Endothelial cell of umbilical vein (primary cell): Measurements from ENCODE around the gene GALK2. TPM values are rescaled to one million over a fixed set of nuclear protein-coding genes. Genes with fewer than 3 reads are reported as not detected.

Source experiments
- BruUV-seq: library from RNA; stranded (reverse); fragments of 400-500 nt; replicated peaks from 2 replicates; lab custom pipeline; 2021; lab: Mats Ljungman, UMichigan
- CTCF ChIA-PET: fragments of 300-600, 350-600 bp; sonication (Branson Sonifier 250); formaldehyde crosslinking; loops from one replicate; lab custom pipeline; 2021; ENCODE audit warnings: antibody characterized with exemption, inconsistent platforms; lab: Charles Lee
- POLR2A ChIA-PET: fragments of 300-600, 350-600 bp; sonication (Branson Sonifier 250); formaldehyde crosslinking; loops from one replicate; lab custom pipeline; 2021; ENCODE audit warnings: antibody characterized with exemption, inconsistent platforms; lab: Charles Lee
- DNase-seq: peaks from one replicate; pipeline ENCODE4 v3.0.0-alpha.2; 2011; ENCODE audit warnings: low read depth, low spot score
- FAIRE-seq: peaks from 2 replicates; lab custom pipeline; 2011; peaks lifted over from hg19 to GRCh38; lab: Jason Lieb, UNC
- H2AFZ ChIP-seq: 2 replicates; pipeline ENCODE4 v1.6.0; 2012; ENCODE audit warnings: low read depth, low read length, control low read depth, inconsistent platforms
- H3K27ac ChIP-seq: 2 replicates; pipeline ENCODE4 v1.5.1; 2011; ENCODE audit warnings: low read depth, mild to moderate bottlenecking, control low read depth, low read length, moderate library complexity; ENCODE audit not compliant: insufficient read depth
- H3K27me3 ChIP-seq, 2 experiments: 2 replicates each; pipeline versions ENCODE4 v1.6.0 to v1.6.1; 2011; ENCODE audit warnings: low read length in 2 of 2, mixed read lengths in 1 of 2; ENCODE audit not compliant: control insufficient read depth in 2 of 2, insufficient read depth in 2 of 2
- H3K36me3 ChIP-seq, 2 experiments: 2 replicates in 1 of 2; 3 replicates in 1 of 2; pipeline ENCODE4 v1.5.1; 2011; ENCODE audit warnings: low read length in 2 of 2, mild to moderate bottlenecking in 1 of 2, moderate library complexity in 1 of 2; ENCODE audit not compliant: control insufficient read depth in 2 of 2, insufficient read depth in 2 of 2; ENCODE audit errors: extremely low read depth in 1 of 2
- H3K4me1 ChIP-seq: 3 replicates; pipeline ENCODE4 v1.5.1; 2011; ENCODE audit warnings: mild to moderate bottlenecking, low read length; ENCODE audit not compliant: control insufficient read depth, insufficient read depth; ENCODE audit errors: extremely low read depth
- H3K4me2 ChIP-seq: 2 replicates; pipeline ENCODE4 v1.6.1; 2011; ENCODE audit warnings: low read length, control low read depth, mixed read lengths; ENCODE audit not compliant: insufficient read depth
- H3K4me3 ChIP-seq, 3 experiments: fragments of 200-600 bp in 1 of 3; sonication (generic), shearing (Covaris generic) in 1 of 3; replicated peaks in 1 of 3; 2 replicates each; pipeline ENCODE4 v1.5.1; 2011 to 2016; ENCODE audit warnings: control low read depth in 3 of 3, low read length in 3 of 3, mild to moderate bottlenecking in 2 of 3, inconsistent platforms in 1 of 3, low read depth in 1 of 3, moderate library complexity in 1 of 3; ENCODE audit not compliant: insufficient read depth in 1 of 3
- H3K79me2 ChIP-seq: 2 replicates; pipeline ENCODE4 v1.6.0; 2012; ENCODE audit warnings: low read length, inconsistent platforms; ENCODE audit not compliant: control insufficient read depth, insufficient read depth
- H3K9ac ChIP-seq: replicated peaks from 2 replicates; pipeline ENCODE3; 2011; ENCODE audit warnings: low read length, control low read depth; ENCODE audit not compliant: insufficient read depth; ENCODE audit errors: extremely low read depth
- H3K9me1 ChIP-seq: replicated peaks from 3 replicates; pipeline ENCODE4 v1.6.0; 2011; ENCODE audit warnings: mild to moderate bottlenecking, low read length; ENCODE audit not compliant: control insufficient read depth, insufficient read depth; ENCODE audit errors: extremely low read depth
- H3K9me3 ChIP-seq: replicated peaks from 2 replicates; pipeline ENCODE4 v1.5.1; 2012; ENCODE audit warnings: low read length, inconsistent platforms; ENCODE audit not compliant: control insufficient read depth, insufficient read depth
- H4K20me1 ChIP-seq: replicated peaks from 2 replicates; pipeline ENCODE3; 2011; ENCODE audit warnings: mild to moderate bottlenecking, low read length; ENCODE audit not compliant: control insufficient read depth, insufficient read depth; ENCODE audit errors: extremely low read depth
- EZH2 ChIP-seq: IDR thresholded peaks from 2 replicates; pipeline ENCODE4 v1.6.1; 2012; ENCODE audit warnings: borderline replicate concordance, low read depth, mild to moderate bottlenecking, moderate library complexity, low read length, inconsistent platforms; ENCODE audit not compliant: severe bottlenecking
- FOS ChIP-seq: IDR thresholded peaks from 2 replicates; pipeline ENCODE4 v1.6.1; 2011; ENCODE audit warnings: mild to moderate bottlenecking, low read length, moderate library complexity, borderline replicate concordance; ENCODE audit not compliant: insufficient read depth
- GATA2 ChIP-seq: IDR thresholded peaks from 2 replicates; pipeline ENCODE4 v1.7.0; 2011; ENCODE audit warnings: low read depth, mild to moderate bottlenecking, moderate library complexity, mixed read lengths, low read length; ENCODE audit not compliant: insufficient read length, insufficient read depth
- JUN ChIP-seq: IDR thresholded peaks from 2 replicates; pipeline ENCODE4 v1.6.1; 2011; ENCODE audit warnings: borderline replicate concordance, low read depth; ENCODE audit not compliant: insufficient read length, insufficient read depth
- MYC ChIP-seq: IDR thresholded peaks from one replicate; pipeline ENCODE4 v1.6.1; 2011; ENCODE audit warnings: mild to moderate bottlenecking, low read depth, low read length
- POLR2A ChIP-seq: IDR thresholded peaks from 2 replicates; pipeline ENCODE4 v1.6.1; 2012; ENCODE audit warnings: low read depth, mild to moderate bottlenecking, control low read depth, low read length
- POLR2AphosphoS5 ChIP-seq: IDR thresholded peaks from 2 replicates; pipeline ENCODE4 v1.6.1; 2012; ENCODE audit warnings: low read depth, mild to moderate bottlenecking, control low read depth, low read length, moderate library complexity; ENCODE audit not compliant: insufficient read depth
- dilution Hi-C: fragments of 300-500 bp; cut with MboI; formaldehyde crosslinking; loops from one replicate; pipeline ENCODE4 v1.15.0; 2019; ENCODE audit warnings: low sequenced_read_pairs; ENCODE audit not compliant: extremely low pct_ligation_motif_present
- intact Hi-C: fragments of 100-400 bp; cut with micrococcal nuclease; formaldehyde crosslinking; loops from one replicate; pipeline ENCODE4 v1.10.0; 2022
- polyA plus RNA-seq, 4 experiments: library from polyadenylated mRNA; depleted of rRNA in 3 of 4; stranded (reverse) in 3 of 4; unstranded in 1 of 4; fragments of >200 nt; gene quantifications; 2 replicates each; pipeline versions ENCODE4 v1.2.1 to v1.2.3, GENCODE V29; 2011 to 2012; ENCODE audit warnings: missing spikeins in 1 of 4
- total RNA-seq: library from RNA; stranded (reverse); gene quantifications from 2 replicates; pipeline ENCODE4 v1.2.3, GENCODE V29; 2021
- TF ChIP-seq, protein P1 (sequence below): IDR thresholded peaks from 2 replicates; pipeline ENCODE4 v1.6.1; 2011; ENCODE audit not compliant: insufficient read depth, insufficient read length
- TF ChIP-seq, protein P2 (sequence below), 2 donors: IDR thresholded peaks; 1 replicate in 1 of 2; 2 replicates in 1 of 2; pipeline ENCODE4 v1.5.1; 2011; ENCODE audit warnings: low read length in 2 of 2, mild to moderate bottlenecking in 2 of 2, moderate library complexity in 2 of 2, control low read depth in 1 of 2, inconsistent platforms in 1 of 2, low read depth in 1 of 2; ENCODE audit not compliant: insufficient read depth in 1 of 2; ENCODE audit errors: extremely low read depth in 1 of 2

GALK2 gene
- total and polyA plus RNA-seq, 2 donors (not counting 3 experiments of a cell fraction or from before 2014, with no cell fraction given): 19.9 to 31.3 TPM

DNA sequence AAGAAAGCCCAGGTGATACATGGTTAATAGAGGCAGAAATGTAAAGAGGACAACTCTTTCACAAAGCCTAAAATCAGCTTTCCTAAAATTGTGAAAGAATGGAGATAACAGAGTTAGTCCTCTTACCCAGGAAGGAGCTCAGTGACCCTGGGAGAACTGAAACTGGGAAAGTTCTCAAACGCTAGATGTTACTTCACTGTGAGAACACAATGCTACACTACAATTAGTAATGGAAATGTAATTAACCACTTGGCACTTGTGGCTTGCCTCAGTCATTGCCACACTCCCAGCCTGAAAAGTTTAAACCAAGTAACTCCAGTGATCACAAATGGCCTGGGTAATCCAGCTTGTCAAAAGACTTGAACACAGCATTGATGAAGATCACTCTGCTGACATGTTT is 150.3 kb downstream of the GALK2 start:
- TF ChIP-seq JUN (no peak), POLR2A (no peak), FOS (no peak), GATA2 (no peak), POLR2AphosphoS5 (no peak)
- no peaks in the 10 kb centered on the region for H3K4me1 ChIP-seq
- no peak for FAIRE-seq
- no peak overlapping the region for H2AFZ ChIP-seq
- H3K36me3 ChIP-seq: no peaks in the 10 kb centered on the region
- peaks cover 3% of the 10 kb centered on the region for H3K9me1 ChIP-seq
- DNase-seq: no peak
- H4K20me1 ChIP-seq: no peaks in the 10 kb centered on the region
- dilution Hi-C loops: no loop called here
- BruUV-seq: no TSS peak
- H3K4me2 ChIP-seq: no peak overlapping the region
- H3K9me3 ChIP-seq: no peaks in the 10 kb centered on the region
- no peaks in the 10 kb centered on the region for H3K79me2 ChIP-seq
- CTCF ChIA-PET: interaction anchor here (0.8 to 1.0 kb wide), 4 partner anchors 13 to 825 kb away, joined by 3 to 4 read pairs (median 4); partner anchors contain the start of gene FGF7
- intact Hi-C loops: no loop called here
- no peaks in the 10 kb centered on the region for H3K27me3 ChIP-seq
- POLR2A ChIA-PET: no interaction called here
- no peak overlapping the region for H3K27ac ChIP-seq
- H3K9ac ChIP-seq: no peak overlapping the region
- H3K4me3 ChIP-seq: no peak overlapping the region

DNA sequence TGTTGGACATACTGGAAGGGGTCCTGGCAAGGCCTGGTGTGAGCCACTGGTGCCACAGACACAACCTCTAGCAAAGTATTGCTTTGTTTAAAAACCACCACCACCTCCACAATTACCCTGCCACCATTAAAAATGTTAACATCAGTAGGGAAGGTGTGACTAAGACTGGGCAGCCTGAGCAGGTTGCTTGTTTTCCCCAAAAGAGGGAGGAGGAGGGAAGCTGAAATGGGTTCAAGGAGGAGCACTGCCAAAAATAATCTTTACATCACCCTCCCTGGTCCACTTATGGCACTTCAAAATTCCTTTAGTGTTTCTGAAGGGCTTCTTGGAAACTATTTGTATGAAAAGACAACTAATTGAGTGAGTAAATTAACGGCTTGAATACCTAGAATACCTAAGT is 153.2 kb downstream of the GALK2 start:
- Histone ChIP-seq H3K9me3 (no peaks in the 10 kb centered on the region), H3K79me2 (no peaks in the 10 kb centered on the region), H3K4me3 (no peak overlapping the region), H3K27ac (no peak overlapping the region), H3K4me1 (no peaks in the 10 kb centered on the region), H3K4me2 (no peak overlapping the region), H3K27me3 (no peaks in the 10 kb centered on the region), H2AFZ (no peak overlapping the region), H3K9ac (no peak overlapping the region), H4K20me1 (no peaks in the 10 kb centered on the region), H3K36me3 (peaks cover 0 to 2% of the 10 kb centered on the region in 2 experiments), H3K9me1 (peaks cover 3% of the 10 kb centered on the region)
- intact Hi-C loops (no loop called here), dilution Hi-C loops (no loop called here)
- ChIA-PET CTCF (interaction anchor here (1.2 kb wide), 1 partner anchor 99 kb away, joined by 4 read pairs; no protein-coding TSS in a partner anchor), POLR2A (no interaction called here)
- BruUV-seq: no TSS peak
- no peak for FAIRE-seq
- no peak for TF ChIP-seq EZH2
- TF ChIP-seq, protein P1, sequence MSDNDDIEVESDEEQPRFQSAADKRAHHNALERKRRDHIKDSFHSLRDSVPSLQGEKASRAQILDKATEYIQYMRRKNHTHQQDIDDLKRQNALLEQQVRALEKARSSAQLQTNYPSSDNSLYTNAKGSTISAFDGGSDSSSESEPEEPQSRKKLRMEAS: no peak
- no peak for TF ChIP-seq GATA2
- TF ChIP-seq POLR2A: no peak
- no peak for TF ChIP-seq POLR2AphosphoS5
- TF ChIP-seq, protein P2, sequence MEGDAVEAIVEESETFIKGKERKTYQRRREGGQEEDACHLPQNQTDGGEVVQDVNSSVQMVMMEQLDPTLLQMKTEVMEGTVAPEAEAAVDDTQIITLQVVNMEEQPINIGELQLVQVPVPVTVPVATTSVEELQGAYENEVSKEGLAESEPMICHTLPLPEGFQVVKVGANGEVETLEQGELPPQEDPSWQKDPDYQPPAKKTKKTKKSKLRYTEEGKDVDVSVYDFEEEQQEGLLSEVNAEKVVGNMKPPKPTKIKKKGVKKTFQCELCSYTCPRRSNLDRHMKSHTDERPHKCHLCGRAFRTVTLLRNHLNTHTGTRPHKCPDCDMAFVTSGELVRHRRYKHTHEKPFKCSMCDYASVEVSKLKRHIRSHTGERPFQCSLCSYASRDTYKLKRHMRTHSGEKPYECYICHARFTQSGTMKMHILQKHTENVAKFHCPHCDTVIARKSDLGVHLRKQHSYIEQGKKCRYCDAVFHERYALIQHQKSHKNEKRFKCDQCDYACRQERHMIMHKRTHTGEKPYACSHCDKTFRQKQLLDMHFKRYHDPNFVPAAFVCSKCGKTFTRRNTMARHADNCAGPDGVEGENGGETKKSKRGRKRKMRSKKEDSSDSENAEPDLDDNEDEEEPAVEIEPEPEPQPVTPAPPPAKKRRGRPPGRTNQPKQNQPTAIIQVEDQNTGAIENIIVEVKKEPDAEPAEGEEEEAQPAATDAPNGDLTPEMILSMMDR (IDR thresholded peaks at IDR 0.05; ENCODE audit: extremely low read depth in 1 of 2, insufficient read depth in 1 of 2, low read depth in 1 of 2, low read length in 2 of 2): no peak
- no peak for TF ChIP-seq MYC
- no peak for DNase-seq
